NK-92 (cell line): Measurements from ENCODE around the gene PIK3R1.

Source experiments
- DNase-seq: peaks from one replicate; lab custom pipeline; 2025; ENCODE audit not compliant: unreplicated experiment; lab: John Stamatoyannopoulos, UW

The PIK3R1 gene

DNA sequence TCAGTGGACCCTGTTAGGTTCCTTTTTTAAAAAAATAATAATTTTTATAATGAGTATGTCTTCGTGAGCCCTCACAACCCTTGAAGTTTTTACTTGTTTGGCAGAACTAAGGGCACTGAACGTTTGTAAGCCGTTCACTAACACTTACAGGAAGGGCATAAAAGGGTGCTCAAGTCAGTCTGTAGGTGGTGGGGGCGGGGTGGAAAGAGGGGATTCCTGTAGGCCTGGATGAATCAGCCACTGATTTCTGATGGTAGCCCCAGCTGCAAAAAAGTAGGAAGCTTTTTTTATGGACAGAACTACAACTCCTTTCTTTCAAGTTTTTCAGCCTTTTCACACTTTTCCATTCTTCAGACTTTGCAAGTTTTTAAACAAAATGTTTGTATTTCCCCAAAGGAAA lies 35.8 kb downstream of the PIK3R1 start:
- DNase-seq, result no peak

DNA sequence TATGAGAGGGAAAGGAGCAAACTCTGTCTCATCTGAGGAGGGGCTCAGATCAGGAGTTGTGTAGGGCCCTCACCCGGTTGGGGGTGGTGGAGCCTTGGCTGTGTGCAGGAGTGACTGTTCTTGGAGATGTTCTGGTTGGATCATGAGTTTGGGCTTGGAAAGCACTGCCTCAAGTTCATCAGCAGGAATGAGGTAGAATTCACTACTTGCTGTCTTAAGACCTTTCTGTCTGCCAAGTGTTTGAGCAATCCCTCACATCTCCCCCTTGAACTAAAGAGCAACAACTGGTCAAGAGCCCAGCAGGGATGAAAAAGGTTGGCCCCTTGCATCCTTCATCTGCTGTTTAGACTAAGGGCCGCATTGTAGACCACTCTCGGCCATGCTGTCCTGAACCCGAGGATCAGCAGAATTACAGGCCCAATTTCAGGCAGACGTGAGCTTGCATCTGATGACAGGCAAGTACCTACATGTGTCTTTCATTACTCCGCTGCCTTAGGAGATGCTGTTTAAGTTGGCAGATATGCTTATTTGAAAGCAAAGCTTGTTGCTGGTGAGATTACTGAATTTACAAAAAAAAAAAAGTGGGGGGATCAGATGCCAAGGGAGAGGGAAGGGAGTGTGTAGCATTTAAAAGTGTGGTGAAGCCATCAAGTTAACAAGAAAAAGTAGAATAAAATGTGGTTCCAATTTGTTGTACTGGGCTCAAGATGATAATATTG lies 36.4 kb downstream of the PIK3R1 start:
- DNase-seq, result no peak

DNA sequence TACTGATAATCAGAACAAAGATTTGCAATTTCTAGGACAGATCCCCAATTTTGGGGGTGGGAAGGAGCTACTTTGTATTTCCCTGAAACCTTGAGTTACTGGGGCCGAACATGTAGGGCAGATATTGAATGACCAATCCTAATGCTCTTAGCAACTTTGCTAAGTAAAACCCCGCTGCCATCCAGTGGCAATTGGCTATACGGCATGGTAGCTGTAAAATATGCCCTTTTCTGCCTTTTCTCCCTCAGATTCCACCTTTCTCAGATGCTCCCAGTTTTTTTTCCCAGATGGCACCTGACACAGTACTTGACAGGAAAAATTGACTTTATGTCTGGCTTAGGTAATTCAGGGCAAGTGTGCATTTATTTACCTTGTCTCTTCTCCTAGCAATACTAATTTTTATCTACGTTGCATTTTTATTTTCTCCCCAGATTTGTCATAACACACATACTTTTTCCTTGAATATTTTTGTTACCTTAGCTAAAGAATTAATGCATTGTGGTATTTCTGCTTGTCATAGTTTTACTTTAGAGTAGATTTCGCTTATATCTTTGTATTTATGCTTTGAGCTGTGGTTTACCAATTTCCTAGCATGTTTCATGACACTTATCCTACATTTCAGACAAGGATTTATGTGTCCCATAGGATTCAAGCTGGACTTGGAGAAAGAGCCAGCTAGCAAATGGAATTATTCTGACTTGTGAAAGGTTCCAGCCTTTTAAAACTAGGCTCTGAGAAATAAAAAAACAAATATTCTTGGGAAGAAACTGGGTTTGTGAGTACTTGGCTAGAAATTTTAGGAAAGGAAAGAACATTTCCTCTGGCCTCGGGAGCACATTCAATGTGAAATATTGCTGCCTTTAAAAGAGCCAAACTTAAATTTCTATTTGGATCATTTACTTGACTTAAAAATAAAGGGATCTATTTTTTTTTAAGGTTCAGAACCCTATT lies 37.4 kb downstream of the PIK3R1 start:
- DNase-seq, result no peak

DNA sequence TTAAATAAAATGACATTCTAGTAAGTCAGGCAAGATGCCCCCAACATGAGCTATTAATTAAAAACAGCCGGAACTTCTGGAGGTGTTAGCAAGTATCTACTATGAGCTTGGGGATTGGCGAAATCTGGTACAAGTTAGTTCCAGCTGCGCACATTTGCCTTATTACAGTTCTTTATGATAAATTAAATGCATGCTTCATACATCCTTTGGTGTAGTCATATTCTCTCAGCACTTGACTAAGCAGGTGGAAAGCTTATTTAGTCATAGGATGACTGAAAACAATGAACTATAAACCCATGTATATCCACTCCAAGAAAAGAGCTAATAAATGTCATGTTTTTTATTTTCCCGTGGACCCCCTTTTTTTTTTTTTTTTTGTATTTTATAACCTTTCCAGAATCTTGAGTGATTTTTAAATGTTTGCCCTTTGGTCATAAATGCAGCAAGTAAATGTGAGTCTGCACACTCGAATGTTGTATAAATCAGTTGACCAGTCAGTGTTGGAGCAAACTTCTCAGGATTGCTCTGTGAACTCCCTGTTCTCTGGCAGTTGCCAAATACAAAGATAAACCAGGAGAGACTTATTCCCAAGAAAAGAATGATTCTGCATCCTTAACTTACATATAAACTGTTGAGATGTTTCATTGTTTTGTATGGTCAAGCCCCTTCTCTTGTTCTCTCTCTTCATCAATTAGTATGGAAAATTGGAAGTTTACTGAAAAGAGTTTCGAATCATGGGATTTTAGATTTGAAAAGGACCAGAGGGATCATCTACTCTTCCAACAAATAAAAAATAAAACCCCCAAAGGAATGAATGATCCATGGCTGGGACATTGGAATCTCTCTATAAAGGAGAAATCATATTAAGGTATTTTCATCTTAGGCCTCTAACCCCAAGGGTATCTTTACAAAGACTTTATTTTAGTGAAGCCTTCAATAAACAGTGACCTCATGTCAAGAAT lies 38.3 kb downstream of the PIK3R1 start:
- no peak for DNase-seq

DNA sequence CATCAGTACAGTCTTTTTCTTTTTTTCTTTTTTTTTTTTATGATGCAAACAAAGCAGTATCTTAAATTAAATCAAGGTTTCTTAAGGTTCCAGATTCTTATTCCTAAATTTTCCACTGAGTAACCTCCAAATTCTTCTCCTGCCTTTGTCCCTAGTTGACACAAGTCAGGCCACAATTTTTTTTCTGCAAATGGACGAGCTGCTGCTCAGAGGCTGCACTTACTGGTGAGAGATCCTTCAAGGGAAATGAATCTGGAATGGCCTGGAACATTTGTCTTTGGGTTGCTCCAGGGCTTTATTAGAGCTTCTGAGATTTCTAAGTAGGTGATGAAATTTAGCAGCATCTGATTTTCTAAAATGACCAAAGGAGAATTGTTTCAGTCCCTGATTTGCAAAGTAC lies 39.3 kb downstream of the PIK3R1 start:
- DNase-seq, result no peak

DNA sequence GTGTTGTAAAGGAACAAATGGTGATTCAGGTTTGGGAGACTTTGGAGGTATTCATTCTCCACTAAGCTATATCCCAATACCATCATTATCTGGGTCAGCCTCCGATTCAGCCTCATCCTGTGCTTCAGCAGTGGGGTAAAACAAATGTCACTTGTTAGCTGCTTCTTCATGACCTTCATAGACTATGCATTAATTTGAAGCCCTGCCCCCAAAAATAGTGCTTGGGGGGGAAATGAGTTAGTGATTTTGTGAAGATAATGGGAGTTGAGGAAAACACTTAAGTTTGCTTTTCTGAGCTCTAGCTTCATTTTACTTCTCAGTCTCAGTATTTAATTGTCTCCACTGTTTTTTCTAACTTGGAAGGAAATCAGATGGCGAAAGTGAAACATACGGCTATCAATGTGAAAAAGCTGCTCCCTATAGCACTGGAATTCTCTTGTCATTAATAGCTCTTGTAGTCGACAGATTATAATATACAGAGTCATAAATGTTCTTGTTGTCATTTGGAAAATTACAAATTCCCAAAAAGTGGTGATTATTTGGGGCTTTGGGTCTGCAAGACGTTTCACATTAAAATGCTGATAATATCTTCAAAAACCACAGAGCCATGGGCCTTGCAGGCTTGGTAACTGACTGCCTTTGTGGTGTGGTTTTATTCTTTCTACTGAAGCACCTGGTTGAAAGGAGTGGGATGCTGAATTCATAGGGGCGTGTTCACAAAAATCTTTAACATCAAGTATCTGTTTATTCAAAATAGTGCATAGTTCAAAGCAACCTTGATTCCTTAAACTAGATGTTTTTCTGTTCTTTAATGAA lies 40.0 kb downstream of the PIK3R1 start:
- DNase-seq, result no peak

DNA sequence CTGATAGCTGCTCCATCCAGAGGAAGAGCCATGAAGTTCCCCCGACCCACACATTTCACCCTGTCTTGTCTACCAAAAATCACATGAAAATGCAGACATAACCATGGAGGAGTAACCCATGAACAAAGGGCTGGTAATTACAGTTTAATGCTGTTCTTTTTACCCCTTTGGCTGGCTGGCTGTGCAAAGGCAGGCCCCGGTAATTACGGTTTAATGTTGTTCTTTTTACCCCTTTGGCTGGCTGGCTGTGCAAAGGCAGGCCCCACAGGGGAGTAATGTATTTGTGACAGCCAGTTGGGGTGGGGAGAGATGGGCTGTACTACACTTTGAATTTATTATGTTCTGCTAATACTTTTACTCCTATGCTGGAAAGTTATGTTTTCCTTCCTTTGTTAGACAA lies 41.7 kb downstream of the PIK3R1 start:
- no peak for DNase-seq

DNA sequence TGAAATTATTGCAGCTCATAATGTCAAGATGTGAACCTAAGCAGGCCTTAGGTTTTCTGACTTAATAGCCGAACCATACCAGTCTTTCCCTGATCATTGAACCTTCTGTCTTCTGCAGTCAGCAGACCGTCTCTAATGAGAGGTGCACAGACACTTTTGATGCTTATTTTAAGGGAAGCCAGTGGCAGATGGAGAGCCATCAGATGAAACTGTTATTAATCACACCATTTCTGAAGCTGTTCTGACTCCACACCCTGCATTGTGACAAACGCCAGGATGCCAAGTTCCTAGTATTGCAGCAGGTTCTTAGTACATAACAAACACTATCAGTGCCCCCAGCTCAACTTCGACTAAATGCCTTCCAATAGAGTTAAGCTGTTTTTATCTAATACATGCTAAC lies 43.0 kb downstream of the PIK3R1 start:
- DNase-seq, result no peak

DNA sequence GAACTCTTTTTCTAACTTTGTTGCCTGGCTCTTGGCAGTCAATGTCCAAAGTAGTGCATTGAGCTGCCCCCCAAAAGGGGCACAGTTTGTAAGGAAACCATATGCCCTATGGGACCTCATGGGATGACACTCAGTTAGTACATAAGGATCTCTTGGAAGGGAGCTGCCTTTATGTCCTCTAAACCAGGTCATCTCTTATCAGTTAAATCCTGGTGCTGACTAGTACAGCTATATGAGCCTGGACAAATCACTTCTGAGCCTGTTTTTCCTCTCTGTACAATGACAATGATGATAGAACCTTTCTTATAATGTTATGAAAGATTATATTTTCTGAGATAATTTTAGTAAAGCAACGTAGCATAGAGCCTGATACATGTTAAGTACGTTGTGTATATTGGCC lies 44.1 kb downstream of the PIK3R1 start:
- no peak for DNase-seq

DNA sequence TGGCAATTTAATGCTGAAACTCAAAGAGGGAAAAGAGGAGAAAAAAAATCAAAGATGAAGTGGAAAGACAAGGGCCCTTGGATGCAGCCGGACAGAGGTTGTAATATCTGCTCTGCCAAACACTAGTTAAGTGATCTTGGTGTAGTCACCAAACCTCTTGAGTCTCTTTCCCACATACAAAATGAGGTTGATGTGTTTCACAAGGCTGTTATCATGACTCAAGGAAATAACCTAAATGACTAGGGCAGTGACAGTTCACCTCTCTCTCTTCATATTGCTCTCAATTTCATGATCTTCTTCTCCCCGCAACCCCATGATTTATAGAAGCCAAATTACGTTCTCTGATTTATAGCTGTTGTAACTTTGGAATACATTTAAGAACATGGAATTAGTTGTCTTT lies 44.9 kb downstream of the PIK3R1 start:
- DNase-seq, result no peak

DNA sequence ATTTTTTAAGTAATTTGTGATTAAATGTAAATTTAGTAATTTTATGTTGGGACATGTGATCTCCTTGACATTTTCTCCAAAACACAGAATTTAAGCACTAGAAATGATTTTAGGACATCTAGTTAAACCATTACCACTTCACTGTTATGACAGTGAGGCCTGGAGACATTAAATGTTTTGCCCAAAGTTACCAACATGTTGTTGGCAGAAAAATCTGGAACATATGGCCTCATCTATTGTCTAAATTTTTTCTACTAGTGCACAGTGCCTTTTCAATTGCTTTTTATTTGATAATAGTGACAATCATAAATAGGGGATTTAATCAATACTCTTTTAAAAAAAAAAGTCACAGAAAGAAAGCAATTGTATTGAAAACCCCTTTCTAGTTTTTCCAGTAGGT lies 45.6 kb downstream of the PIK3R1 start:
- no peak for DNase-seq

DNA sequence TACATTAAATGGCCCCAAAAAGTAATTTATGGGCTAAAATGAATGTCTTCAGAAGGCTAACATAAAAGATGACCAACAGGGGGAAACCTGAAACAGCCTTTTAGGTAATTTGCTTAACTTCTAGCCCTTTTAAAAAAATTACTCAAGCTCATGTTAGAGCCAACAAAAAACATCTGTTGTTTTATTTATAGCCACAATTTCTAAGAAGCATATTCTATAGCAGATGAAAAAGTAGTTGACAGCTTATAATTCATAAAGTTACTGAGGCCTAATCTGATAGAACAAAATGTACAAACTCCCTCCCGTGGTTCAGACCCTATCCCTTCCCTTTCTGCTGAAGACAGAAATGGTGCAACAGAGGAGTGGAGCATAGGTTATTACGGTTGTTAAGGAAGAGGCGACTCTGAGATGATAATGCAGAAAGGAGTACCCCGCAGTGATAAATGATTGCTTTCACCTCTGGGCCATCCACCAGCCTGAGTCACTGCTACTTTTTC lies 46.1 kb downstream of the PIK3R1 start:
- no peak for DNase-seq

DNA sequence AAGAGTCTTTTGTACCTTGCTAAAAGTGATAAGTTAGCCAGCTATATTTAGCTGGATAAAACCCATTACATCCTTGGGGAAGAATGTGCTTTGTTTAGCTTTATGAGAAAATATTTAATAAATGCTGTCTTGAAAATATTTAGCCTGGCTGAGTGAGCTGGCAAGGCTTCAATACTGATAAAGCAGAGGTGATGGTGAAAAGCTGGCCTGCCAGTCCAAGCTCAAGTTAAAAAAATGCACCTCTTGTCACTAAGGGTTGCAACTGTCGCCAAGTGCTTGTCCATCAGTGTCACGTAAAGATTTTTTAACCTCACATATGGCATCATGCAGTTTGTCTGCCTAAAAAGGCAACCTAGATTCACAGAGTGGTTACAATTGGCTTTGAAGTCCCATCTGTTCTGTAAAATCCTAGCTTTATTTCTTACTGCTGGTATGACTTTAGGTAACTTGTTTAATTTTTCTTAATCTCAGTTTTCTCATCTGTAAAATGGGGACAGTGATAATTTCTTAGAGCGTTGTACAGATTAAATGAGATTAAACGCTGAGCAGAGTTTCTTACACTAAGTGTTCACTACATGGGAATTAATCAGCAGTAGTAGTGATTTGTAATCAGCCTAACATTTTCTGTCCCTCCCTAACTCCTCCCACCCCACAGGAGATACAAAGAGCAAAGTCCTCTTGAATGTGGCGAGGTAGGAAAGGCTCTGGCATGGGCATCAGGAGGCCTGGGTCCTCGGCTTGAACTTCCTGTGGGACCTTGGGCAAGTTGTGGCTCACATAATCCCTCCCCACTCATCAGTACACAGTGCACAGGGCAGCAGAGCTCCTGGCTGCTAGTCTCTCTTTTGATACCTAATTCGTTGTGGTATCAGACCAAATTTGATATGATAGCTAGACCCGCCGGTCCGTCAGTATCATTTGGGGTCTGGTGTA lies 48.7 kb downstream of the PIK3R1 start:
- DNase-seq, result no peak

DNA sequence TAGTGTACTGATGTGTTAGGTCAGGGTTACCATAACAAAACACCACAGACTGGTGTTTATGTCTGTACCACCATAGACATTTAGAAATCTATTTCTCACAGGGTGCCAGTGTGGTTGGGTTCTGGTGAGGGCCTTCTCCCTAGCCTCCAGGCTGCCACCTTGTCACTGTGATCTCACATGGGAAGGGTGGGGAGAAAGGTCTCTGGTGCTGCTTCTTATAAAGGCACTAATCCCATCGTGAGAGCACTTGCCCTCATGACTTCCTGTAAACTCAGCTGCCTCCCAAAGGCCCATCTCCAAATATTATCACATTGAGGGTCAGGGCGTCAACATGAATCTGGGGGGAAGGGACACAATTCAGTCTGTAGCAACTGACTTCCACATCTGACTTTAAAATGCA lies 49.8 kb downstream of the PIK3R1 start:
- no peak for DNase-seq

DNA sequence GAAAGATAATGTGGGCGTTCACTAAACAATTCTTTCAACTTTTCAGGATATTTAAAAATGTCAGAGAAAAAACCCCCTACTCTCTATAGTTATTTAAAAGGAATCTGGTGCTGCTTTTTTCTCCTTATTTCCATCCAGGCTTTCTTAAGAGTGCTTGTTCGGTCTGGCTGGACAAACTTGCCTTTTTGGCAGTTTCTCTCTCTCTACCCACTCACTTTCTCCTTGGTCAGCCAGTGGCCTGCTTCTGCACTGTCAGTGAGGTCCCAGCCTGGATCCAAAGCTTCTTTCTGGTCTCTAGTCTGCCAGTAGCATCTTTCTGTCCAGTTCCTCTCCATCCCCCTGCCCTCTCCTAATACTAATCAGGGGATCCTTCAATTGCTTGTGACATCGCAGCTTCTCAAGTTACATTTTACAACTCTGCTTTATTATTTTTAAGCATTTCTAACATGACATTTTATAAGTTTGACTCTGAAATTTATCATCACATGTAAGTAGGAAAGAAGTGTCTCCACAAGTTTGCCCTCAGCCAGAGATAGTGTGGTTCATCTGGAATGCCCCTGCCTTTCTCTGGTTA lies 50.4 kb downstream of the PIK3R1 start:
- no peak for DNase-seq

DNA sequence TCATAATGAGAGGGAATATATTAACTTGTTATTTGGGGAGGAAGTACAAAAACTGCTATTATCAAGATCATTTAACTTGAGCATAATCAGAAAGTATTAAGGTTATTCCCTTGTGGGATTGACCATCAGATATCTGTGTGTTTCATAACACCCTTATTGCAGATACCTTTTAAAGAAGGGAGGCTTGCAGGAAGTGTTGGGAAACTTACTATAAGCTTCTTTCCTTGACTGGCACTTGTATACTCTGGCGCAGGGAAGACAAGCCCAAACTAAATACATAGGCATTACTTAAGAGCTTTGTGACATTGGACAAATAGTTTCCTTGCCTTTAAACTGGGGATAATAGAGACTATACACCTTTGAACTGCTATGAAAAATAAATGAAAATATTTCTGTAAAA lies 50.9 kb downstream of the PIK3R1 start:
- no peak for DNase-seq

DNA sequence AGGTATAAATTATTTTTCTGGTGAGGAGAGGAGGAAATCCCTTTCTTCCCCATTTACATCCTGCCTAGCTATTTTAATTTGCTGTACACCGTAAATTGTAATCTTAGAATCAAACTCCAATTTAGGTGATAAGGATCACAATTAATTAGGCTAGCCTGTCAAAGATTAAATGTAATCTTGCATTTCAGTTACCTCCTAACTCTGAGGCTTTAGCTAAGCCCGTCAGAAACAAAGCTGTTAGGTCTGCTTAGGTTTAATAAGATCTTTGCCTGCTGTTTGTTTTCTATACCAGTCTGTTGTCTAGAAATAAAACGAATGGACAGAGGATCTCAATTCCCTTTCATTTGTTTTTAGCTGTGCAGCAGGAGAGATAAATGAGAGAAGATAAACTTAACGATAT lies 51.5 kb downstream of the PIK3R1 start:
- DNase-seq, result no peak

DNA sequence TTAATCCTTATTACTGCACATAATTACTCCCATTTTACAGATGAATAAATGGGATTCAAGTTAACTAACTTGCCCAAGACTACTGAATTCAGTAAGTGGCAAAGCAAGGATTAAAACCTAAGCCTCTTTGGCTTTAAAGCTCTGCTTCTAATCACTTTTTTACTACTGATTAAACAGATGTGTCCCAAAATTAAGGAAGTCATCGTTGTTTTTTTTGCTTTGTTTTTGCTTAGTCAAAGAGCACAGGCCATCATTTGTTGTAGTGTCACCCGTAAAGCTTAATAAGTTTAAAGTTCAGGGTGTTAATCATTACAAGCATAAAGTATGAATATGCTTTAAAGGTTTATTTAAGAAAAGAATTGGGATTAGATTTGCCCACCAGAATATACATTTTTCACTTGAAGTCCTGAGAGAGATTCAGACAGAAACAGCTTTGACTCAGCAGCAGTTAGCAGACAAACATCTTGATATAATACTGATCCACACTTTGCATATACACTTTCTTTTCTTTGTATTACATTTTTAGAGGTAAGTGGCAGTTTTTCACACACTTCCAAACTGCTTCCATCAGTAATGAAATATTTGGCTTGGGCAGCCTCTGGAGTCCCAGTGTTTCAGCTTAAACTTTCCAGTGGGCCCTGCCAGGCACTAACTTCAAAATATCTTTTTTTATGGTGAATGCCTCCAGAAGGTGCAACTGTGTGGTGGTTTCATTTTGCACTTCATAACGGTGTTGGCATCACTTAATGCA lies 52.7 kb downstream of the PIK3R1 start:
- DNase-seq, result no peak
